SU-DHL-6 (cell line): ENCODE measurements around the gene ARFGAP1.

ENCODE experiments used
- H2AFZ ChIP-seq: fragments of 200-600 bp; sonication (generic); 2 replicates; pipeline ENCODE4 v1.6.1; 2014; ENCODE audit warnings: low read depth, mild to moderate bottlenecking, moderate library complexity, mixed read lengths, antibody characterized with exemption, low read length; ENCODE audit not compliant: severe bottlenecking
- H3F3A ChIP-seq: fragments of 200-600 bp; shearing (Covaris generic); 2 replicates; pipeline ENCODE4 v1.6.0; 2016; ENCODE audit warnings: antibody characterized with exemption, mild to moderate bottlenecking; ENCODE audit not compliant: insufficient read depth
- H3K27ac ChIP-seq: fragments of 200-600 bp; sonication (generic); 2 replicates; pipeline ENCODE4 v1.5.1; 2016; ENCODE audit warnings: low read depth, mild to moderate bottlenecking, low read length, moderate library complexity, mixed read lengths
- H3K27me3 ChIP-seq: fragments of 200-600 bp; sonication (generic), shearing (Covaris generic); 2 replicates; pipeline ENCODE4 v1.6.0; 2014; ENCODE audit warnings: mild to moderate bottlenecking, low read length
- H3K36me3 ChIP-seq: fragments of 200-600 bp; sonication (generic); 2 replicates; pipeline ENCODE4 v1.6.1; 2014; ENCODE audit warnings: mild to moderate bottlenecking, low read length, mixed read lengths
- H3K4me2 ChIP-seq: fragments of 300-600, 200-600 bp; shearing (Covaris generic), sonication (generic); 2 replicates; pipeline ENCODE4 v1.6.0; 2014; ENCODE audit warnings: low read length, low read depth, mild to moderate bottlenecking; ENCODE audit not compliant: poor library complexity, severe bottlenecking
- H3K4me3 ChIP-seq: fragments of 200-600 bp; sonication (generic); 2 replicates; pipeline ENCODE4 v1.5.1; 2014; ENCODE audit warnings: antibody characterized with exemption, low read length, mild to moderate bottlenecking, mixed read lengths; ENCODE audit not compliant: insufficient read depth, poor library complexity, severe bottlenecking
- H3K79me2 ChIP-seq: fragments of 200-600 bp; sonication (generic); 2 replicates; pipeline ENCODE4 v1.6.1; 2014; ENCODE audit warnings: mild to moderate bottlenecking, low read length, moderate library complexity; ENCODE audit not compliant: insufficient read depth
- H3K9ac ChIP-seq: fragments of 200-600 bp; sonication (generic); 2 replicates; pipeline ENCODE4 v1.7.0; 2014; ENCODE audit warnings: mild to moderate bottlenecking, low read length
- H3K9me2 ChIP-seq: fragments of 200-600 bp; sonication (generic); replicated peaks from 2 replicates; pipeline ENCODE4 v1.6.1; 2014; ENCODE audit warnings: low read length; ENCODE audit not compliant: insufficient read depth
- H3K9me3 ChIP-seq: fragments of 200-600 bp; sonication (generic); 2 replicates; pipeline ENCODE4 v1.6.1; 2014; ENCODE audit warnings: low read length, mixed read lengths; ENCODE audit not compliant: insufficient read depth
- H4K20me1 ChIP-seq: fragments of 200-600 bp; sonication (generic); 2 replicates; pipeline ENCODE4 v1.6.1; 2014; ENCODE audit warnings: low read depth, mild to moderate bottlenecking, antibody characterized with exemption, low read length, moderate library complexity, mixed read lengths
- EZH2phosphoT487 ChIP-seq: fragments of 200-600 bp; sonication (generic), shearing (Covaris generic); conservative IDR thresholded peaks from 2 replicates; pipeline ENCODE4 v1.6.1; 2018; ENCODE audit warnings: mild to moderate bottlenecking, antibody characterized with exemption, low read length, moderate library complexity, mixed read lengths
- TF ChIP-seq, protein P1 (sequence below): fragments of 200-600 bp; sonication (generic); IDR thresholded peaks from one replicate; pipeline ENCODE4 v1.5.1; 2017; ENCODE audit warnings: antibody characterized with exemption, mild to moderate bottlenecking, low read length, moderate library complexity; ENCODE audit not compliant: insufficient read depth, poor library complexity, severe bottlenecking

Gene ARFGAP1

DNA sequence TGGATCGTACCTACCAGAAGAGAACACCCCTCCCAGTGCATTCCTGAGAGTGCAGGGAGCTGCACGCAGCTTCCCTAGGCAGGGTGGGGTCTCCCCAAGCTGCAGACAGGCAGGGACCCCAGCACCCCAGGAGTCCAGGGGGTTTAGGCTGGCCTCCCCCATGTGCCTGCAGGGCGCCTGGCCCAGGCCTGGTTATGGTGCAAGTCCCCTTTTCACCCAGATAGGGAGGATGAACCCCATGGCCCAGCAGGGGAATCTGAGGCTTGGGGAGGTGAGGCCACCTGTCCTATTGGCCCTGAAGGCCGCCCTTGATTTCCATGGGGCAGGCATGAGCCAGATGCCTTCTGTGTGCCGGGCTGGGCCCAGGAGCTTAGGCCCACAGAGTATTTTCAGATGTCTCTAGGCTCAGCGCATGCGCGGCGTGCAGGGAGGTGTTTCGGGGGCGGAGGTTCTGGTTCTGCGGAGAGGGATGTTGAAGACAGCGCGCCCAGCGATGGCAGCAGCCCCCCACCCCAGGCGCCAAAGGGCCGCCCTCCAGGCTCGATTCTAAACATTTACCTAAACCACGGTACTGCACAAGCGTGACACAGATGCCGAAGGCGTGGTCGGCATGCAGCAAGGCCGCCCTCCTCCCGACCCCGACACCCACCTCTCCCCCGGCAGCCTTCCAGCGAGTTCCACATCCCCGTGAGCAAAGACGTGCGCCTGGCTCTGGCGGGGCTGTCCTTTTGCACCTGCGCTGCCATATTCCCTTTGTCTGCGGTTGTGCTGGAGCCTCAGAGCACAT is 49.7 kb downstream of the ARFGAP1 start:
- Histone ChIP-seq H3F3A (peaks cover 7% of the 10 kb centered on the region), H3K9ac (no peak overlapping the region), H3K79me2 (no peaks in the 10 kb centered on the region), H3K36me3 (no peaks in the 10 kb centered on the region), H3K27ac (no peak overlapping the region), H3K9me2 (no peaks in the 10 kb centered on the region), H3K4me2 (no peak overlapping the region), H4K20me1 (no peaks in the 10 kb centered on the region), H3K4me3 (no peak overlapping the region), H3K9me3 (no peaks in the 10 kb centered on the region), H2AFZ (no peak overlapping the region), H3K27me3 (no peaks in the 10 kb centered on the region)
- TF ChIP-seq, protein P1, sequence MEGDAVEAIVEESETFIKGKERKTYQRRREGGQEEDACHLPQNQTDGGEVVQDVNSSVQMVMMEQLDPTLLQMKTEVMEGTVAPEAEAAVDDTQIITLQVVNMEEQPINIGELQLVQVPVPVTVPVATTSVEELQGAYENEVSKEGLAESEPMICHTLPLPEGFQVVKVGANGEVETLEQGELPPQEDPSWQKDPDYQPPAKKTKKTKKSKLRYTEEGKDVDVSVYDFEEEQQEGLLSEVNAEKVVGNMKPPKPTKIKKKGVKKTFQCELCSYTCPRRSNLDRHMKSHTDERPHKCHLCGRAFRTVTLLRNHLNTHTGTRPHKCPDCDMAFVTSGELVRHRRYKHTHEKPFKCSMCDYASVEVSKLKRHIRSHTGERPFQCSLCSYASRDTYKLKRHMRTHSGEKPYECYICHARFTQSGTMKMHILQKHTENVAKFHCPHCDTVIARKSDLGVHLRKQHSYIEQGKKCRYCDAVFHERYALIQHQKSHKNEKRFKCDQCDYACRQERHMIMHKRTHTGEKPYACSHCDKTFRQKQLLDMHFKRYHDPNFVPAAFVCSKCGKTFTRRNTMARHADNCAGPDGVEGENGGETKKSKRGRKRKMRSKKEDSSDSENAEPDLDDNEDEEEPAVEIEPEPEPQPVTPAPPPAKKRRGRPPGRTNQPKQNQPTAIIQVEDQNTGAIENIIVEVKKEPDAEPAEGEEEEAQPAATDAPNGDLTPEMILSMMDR, result no peak
- TF ChIP-seq EZH2phosphoT487, result no peak

DNA sequence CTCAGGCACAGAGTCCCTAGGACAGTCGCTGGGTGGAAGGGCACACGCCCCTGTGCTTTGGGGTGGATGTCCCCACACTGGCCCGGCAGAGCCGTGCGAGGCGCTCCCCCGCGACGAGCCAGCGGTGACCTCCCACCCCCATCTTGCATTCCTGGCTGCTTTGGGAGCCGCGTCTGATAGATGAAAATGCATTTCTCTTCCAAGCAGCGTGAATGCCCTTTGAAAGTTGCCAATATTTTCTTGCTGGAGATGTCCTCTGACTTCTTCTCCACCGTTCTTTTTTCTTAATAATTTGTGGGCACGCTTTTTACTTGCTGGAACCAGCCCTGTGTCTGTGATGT is 50.3 kb downstream of the ARFGAP1 start:
- H3K36me3 ChIP-seq, result no peaks in the 10 kb centered on the region
- H3K9me3 ChIP-seq, result no peaks in the 10 kb centered on the region
- H3K4me3 ChIP-seq, result no peak overlapping the region
- no peak overlapping the region for H3K27ac ChIP-seq
- TF ChIP-seq, protein P1, result no peak
- TF ChIP-seq EZH2phosphoT487, result no peak
- no peaks in the 10 kb centered on the region for H3K27me3 ChIP-seq
- peaks cover 7% of the 10 kb centered on the region for H3F3A ChIP-seq
- no peak overlapping the region for H2AFZ ChIP-seq
- H3K9ac ChIP-seq, result no peak overlapping the region
- H4K20me1 ChIP-seq, result no peaks in the 10 kb centered on the region
- H3K9me2 ChIP-seq, result no peaks in the 10 kb centered on the region
- H3K79me2 ChIP-seq, result no peaks in the 10 kb centered on the region
- no peak overlapping the region for H3K4me2 ChIP-seq

DNA sequence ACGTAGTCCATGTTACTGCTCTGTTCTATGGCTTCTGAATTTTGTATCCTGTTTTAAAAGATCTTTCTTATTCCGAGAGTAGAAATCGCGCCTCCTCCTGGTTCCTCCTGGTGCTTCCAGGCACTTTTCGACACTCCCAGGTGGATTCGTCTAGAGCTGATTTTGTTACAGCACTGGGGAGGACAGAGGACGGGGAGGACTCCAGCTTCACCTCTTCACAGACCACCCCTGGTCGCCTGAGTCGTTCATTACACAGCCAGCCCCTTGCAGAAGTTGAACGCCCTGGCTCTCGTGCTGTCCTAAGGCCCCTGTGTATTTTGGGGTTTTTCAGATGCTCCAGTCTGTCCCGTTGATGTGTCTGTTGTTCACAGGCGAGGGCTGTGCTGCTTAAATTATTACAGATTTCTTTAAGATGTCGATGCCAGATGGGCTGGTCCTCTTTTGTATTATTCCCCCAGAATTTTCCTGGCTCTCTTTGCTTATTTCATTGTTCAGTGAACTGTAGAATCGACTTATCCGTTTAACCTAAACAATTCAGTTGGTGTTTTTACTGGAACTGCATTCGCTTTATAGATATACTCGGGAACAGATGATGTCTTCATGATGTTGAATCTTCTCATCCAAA is 50.9 kb downstream of the ARFGAP1 start:
- H4K20me1 ChIP-seq, result no peaks in the 10 kb centered on the region
- no peak overlapping the region for H3K4me3 ChIP-seq
- H3K4me2 ChIP-seq, result no peak overlapping the region
- H3K9me3 ChIP-seq, result no peaks in the 10 kb centered on the region
- H3K27me3 ChIP-seq, result no peaks in the 10 kb centered on the region
- no peak overlapping the region for H2AFZ ChIP-seq
- H3K27ac ChIP-seq, result no peak overlapping the region
- no peaks in the 10 kb centered on the region for H3K36me3 ChIP-seq
- peaks cover 7% of the 10 kb centered on the region for H3F3A ChIP-seq
- TF ChIP-seq, protein P1, result no peak
- TF ChIP-seq EZH2phosphoT487, result no peak
- H3K9ac ChIP-seq, result no peak overlapping the region
- H3K79me2 ChIP-seq, result no peaks in the 10 kb centered on the region
- no peaks in the 10 kb centered on the region for H3K9me2 ChIP-seq
